ENCODE measurements around the gene HSF5. TPM values are rescaled to one million over a fixed set of nuclear protein-coding genes. Genes with fewer than 3 reads are reported as not detected.

The HSF5 gene
- total and polyA plus RNA-seq, 4 donors: 0.09 to 0.17 TPM; not detected in 2

- Histone ChIP-seq H3K9me3 (ENCODE audit: control insufficient read depth in 4 of 4, low read length in 3 of 4) (no peaks in the 10 kb centered on the region), H3K36me3 (ENCODE audit: control insufficient read depth in 4 of 4, insufficient read depth in 3 of 4, low read depth in 1 of 4, low read length in 3 of 4) (no peaks in the 10 kb centered on the region), H3K4me1 (ENCODE audit: control insufficient read depth in 4 of 4, insufficient read depth in 4 of 4, low read length in 3 of 4) (no peaks in the 10 kb centered on the region), H3K9ac (ENCODE audit: low read depth in 1 of 2, low read length in 2 of 2) (no peak overlapping the region), H3K4me3 (ENCODE audit: low read depth in 1 of 3, low read length in 3 of 3) (no peak overlapping the region), H3K27ac (ENCODE audit: low read depth in 1 of 2, low read length in 2 of 2) (no peak overlapping the region), H3K27me3 (ENCODE audit: control insufficient read depth in 4 of 4, insufficient read depth in 4 of 4, low read length in 3 of 4) (no peaks in the 10 kb centered on the region)
- no peak for TF ChIP-seq FOXA2 (IDR thresholded peaks at IDR 0.05)
- TF ChIP-seq YY1 (IDR thresholded peaks at IDR 0.05): no peak
- TF ChIP-seq MAX (IDR thresholded peaks at IDR 0.05): no peak
- TF ChIP-seq HNF4A (conservative IDR thresholded peaks at IDR 0.05): no peak
- no peak for TF ChIP-seq RXRA (IDR thresholded peaks at IDR 0.05)
- no peak for TF ChIP-seq HNF4G (IDR thresholded peaks at IDR 0.05)
- TF ChIP-seq CTCF (IDR thresholded peaks at IDR 0.05; ENCODE audit: low read depth, low read length, missing input control): no peak
- no peak for TF ChIP-seq TAF1 (conservative IDR thresholded peaks at IDR 0.05)
- no peak for TF ChIP-seq NR2F2 (IDR thresholded peaks at IDR 0.05)
- no peak for TF ChIP-seq REST (IDR thresholded peaks at IDR 0.05)
- TF ChIP-seq ATF3 (IDR thresholded peaks at IDR 0.05): no peak
- TF ChIP-seq FOXA1 (IDR thresholded peaks at IDR 0.05): no peak
- no peak for DNase-seq (ENCODE audit: low spot score)
Observed at GRCh38 chr17:58475985-58476384, 12.2 kb downstream of the HSF5 start.

- Histone ChIP-seq H3K27ac (ENCODE audit: low read depth in 1 of 2, low read length in 2 of 2) (no peak overlapping the region), H3K4me3 (ENCODE audit: low read depth in 1 of 3, low read length in 3 of 3) (no peak overlapping the region), H3K4me1 (ENCODE audit: control insufficient read depth in 4 of 4, insufficient read depth in 4 of 4, low read length in 3 of 4) (no peaks in the 10 kb centered on the region), H3K36me3 (ENCODE audit: control insufficient read depth in 4 of 4, insufficient read depth in 3 of 4, low read depth in 1 of 4, low read length in 3 of 4) (no peaks in the 10 kb centered on the region), H3K9ac (ENCODE audit: low read depth in 1 of 2, low read length in 2 of 2) (no peak overlapping the region), H3K9me3 (ENCODE audit: control insufficient read depth in 4 of 4, low read length in 3 of 4) (no peaks in the 10 kb centered on the region), H3K27me3 (ENCODE audit: control insufficient read depth in 4 of 4, insufficient read depth in 4 of 4, low read length in 3 of 4) (no peaks in the 10 kb centered on the region)
- 96% methylated on average over 6 of the region's 6 CpGs for WGBS
- TF ChIP-seq EGR1 (IDR thresholded peaks at IDR 0.05; ENCODE audit: low read depth in 2 of 2): no peak
- TF ChIP-seq FOXA2 (IDR thresholded peaks at IDR 0.05): no peak
- TF ChIP-seq RAD21 (IDR thresholded peaks at IDR 0.05): no peak
- no peak for TF ChIP-seq JUND (IDR thresholded peaks at IDR 0.05)
- TF ChIP-seq REST (IDR thresholded peaks at IDR 0.05): no peak
- TF ChIP-seq MAX (IDR thresholded peaks at IDR 0.05): no peak
- TF ChIP-seq SP1 (IDR thresholded peaks at IDR 0.05): no peak
- TF ChIP-seq GABPA (IDR thresholded peaks at IDR 0.05 in 1 of 2, conservative IDR thresholded peaks at IDR 0.05 in 1 of 2): no peak
- no peak for TF ChIP-seq YY1 (IDR thresholded peaks at IDR 0.05)
- TF ChIP-seq FOXA1 (IDR thresholded peaks at IDR 0.05): no peak
- no peak for TF ChIP-seq TAF1 (conservative IDR thresholded peaks at IDR 0.05)
- TF ChIP-seq RXRA (IDR thresholded peaks at IDR 0.05): no peak
- TF ChIP-seq ZBTB33 (IDR thresholded peaks at IDR 0.05): no peak
- no peak for DNase-seq (ENCODE audit: low spot score)
Observed at GRCh38 chr17:58470356-58470755, 17.9 kb downstream of the HSF5 start.

Data from liver (tissue), 9 donors.